ENCODE measurements around the gene VIT.

DNA sequence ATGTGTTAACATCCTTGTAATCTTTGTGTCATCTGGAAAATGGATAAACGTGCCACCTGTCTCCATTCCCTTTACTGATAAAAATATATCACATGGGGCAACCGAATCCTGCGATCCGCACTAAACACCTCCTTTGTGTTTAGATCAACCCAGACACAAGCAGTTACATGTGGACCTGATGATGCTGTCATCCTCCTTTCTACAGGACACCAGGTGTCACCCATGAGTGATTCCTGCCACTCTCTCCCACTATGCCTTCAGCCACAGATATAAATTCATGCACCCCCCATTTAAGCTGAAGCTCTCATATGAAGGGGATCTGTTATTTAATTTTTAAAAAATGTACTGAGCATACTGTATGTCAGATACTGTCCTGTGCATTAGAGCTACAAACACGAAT is 81.3 kb downstream of the VIT start:
- TF ChIP-seq, protein P1, sequence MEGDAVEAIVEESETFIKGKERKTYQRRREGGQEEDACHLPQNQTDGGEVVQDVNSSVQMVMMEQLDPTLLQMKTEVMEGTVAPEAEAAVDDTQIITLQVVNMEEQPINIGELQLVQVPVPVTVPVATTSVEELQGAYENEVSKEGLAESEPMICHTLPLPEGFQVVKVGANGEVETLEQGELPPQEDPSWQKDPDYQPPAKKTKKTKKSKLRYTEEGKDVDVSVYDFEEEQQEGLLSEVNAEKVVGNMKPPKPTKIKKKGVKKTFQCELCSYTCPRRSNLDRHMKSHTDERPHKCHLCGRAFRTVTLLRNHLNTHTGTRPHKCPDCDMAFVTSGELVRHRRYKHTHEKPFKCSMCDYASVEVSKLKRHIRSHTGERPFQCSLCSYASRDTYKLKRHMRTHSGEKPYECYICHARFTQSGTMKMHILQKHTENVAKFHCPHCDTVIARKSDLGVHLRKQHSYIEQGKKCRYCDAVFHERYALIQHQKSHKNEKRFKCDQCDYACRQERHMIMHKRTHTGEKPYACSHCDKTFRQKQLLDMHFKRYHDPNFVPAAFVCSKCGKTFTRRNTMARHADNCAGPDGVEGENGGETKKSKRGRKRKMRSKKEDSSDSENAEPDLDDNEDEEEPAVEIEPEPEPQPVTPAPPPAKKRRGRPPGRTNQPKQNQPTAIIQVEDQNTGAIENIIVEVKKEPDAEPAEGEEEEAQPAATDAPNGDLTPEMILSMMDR (IDR thresholded peaks at IDR 0.05): no peak
- no peak for TF ChIP-seq POLR2A (IDR thresholded peaks at IDR 0.05)

All from Peyer's patch (tissue), 4 donors.